DOHH2 (cell line): ENCODE results near the gene CCM2.

Experiments
- CTCF ChIP-seq: fragments of 200-600 bp; sonication (generic); IDR thresholded peaks from one replicate; pipeline ENCODE4 v1.5.1; 2014; ENCODE audit warnings: antibody characterized with exemption, mild to moderate bottlenecking, low read depth, low read length; ENCODE audit not compliant: poor library complexity, severe bottlenecking
- EZH2phosphoT487 ChIP-seq: fragments of 200-600 bp; sonication (generic); IDR thresholded peaks from 2 replicates; pipeline ENCODE4 v1.6.1; 2017; ENCODE audit warnings: borderline replicate concordance, mild to moderate bottlenecking, antibody characterized with exemption, low read length, moderate library complexity, mixed read lengths

DNA sequence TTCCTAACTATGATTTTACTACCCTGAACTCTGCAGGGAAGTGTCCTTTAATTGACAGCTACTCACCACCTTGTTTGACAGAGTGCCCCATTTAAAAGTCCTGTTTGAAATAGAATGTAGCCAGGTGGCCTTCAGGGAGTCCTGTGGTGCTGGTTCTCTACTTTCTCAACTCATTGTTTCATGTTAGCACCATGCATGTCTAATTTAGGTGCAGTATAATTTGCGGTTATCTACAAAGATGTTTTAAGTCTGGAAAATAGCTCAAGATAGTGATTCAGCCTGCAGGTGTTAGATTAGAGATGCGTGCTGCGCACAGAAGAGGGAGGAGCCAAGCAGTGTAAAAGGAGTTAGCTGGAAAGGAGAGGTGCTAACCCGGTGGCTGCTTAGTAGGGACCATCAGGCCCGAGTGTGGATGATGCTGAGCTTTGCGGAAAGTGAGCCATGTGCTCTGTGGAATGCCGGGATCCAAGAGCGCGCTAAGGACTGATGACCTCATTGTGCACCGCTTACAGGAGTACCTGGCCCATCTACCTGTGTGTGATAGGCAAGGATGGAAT is 1.2 kb downstream of the CCM2 start:
- TF ChIP-seq EZH2phosphoT487 (no peak), CTCF (no peak)
